ENCODE measurements around the gene IGSF11. TPM values are rescaled to one million over a fixed set of nuclear protein-coding genes. Genes with fewer than 3 reads are reported as not detected.

The IGSF11 gene
- total RNA-seq, 1 donor from 2014 or later: 1.1 TPM

- DNase-seq: no peak
- intact Hi-C loops (cut with DNase I): no loop called here
- Histone ChIP-seq H3K4me1 (no peaks in the 10 kb centered on the region), H3K4me3 (no peak overlapping the region), H3K27ac (no peak overlapping the region), H3K27me3 (ENCODE audit: low read depth) (peaks cover 6% of the 10 kb centered on the region), H3K36me3 (no peaks in the 10 kb centered on the region), H3K9me3 (no peaks in the 10 kb centered on the region)
- ATAC-seq: no peak
- no peak for TF ChIP-seq CTCF (IDR thresholded peaks at IDR 0.05)
These were observed 133.7 kb downstream of the IGSF11 start for GRCh38 chr3:118900737-118901525.

- DNase-seq: no peak
- TF ChIP-seq CTCF (IDR thresholded peaks at IDR 0.05): no peak
- no peaks in the 10 kb centered on the region for H3K36me3 ChIP-seq
- intact Hi-C loops (cut with DNase I): no loop called here
- H3K4me3 ChIP-seq: no peak overlapping the region
- peaks cover 8% of the 10 kb centered on the region for H3K27me3 ChIP-seq (ENCODE audit: low read depth)
- H3K9me3 ChIP-seq: no peaks in the 10 kb centered on the region
- H3K27ac ChIP-seq: no peak overlapping the region
- no peak for ATAC-seq
- no peaks in the 10 kb centered on the region for H3K4me1 ChIP-seq
These were observed 144.4 kb downstream of the IGSF11 start for GRCh38 chr3:118890206-118890605.

GRCh38 chr3:118889691-118890090 lies 145.0 kb downstream of the IGSF11 start:
- intact Hi-C loops (cut with DNase I): no loop called here
- H3K27ac ChIP-seq: no peak overlapping the region
- H3K4me1 ChIP-seq: no peaks in the 10 kb centered on the region
- ATAC-seq: no peak
- peaks cover 8% of the 10 kb centered on the region for H3K27me3 ChIP-seq (ENCODE audit: low read depth)
- no peak overlapping the region for H3K4me3 ChIP-seq
- no peak for TF ChIP-seq CTCF (IDR thresholded peaks at IDR 0.05)
- no peaks in the 10 kb centered on the region for H3K36me3 ChIP-seq
- DNase-seq: no peak
- no peaks in the 10 kb centered on the region for H3K9me3 ChIP-seq

GRCh38 chr3:118886708-118887107 lies 147.9 kb downstream of the IGSF11 start:
- H3K4me1 ChIP-seq: no peaks in the 10 kb centered on the region
- ATAC-seq (no peak), DNase-seq (no peak)
- no peak for TF ChIP-seq CTCF (IDR thresholded peaks at IDR 0.05)
- no peak overlapping the region for H3K27ac ChIP-seq
- peaks cover 13% of the 10 kb centered on the region for H3K27me3 ChIP-seq (ENCODE audit: low read depth)
- H3K36me3 ChIP-seq: no peaks in the 10 kb centered on the region
- intact Hi-C loops (cut with DNase I): no loop called here
- no peak overlapping the region for H3K4me3 ChIP-seq
- H3K9me3 ChIP-seq: no peaks in the 10 kb centered on the region

- H3K27ac ChIP-seq: no peak overlapping the region
- no peaks in the 10 kb centered on the region for H3K9me3 ChIP-seq
- no peak overlapping the region for H3K4me3 ChIP-seq
- intact Hi-C loops (cut with DNase I): loop anchor here (5.0 kb wide), 1 partner anchor 213 kb away; no protein-coding TSS in a partner anchor
- H3K27me3 ChIP-seq (ENCODE audit: low read depth): peaks cover 15% of the 10 kb centered on the region
- no peaks in the 10 kb centered on the region for H3K36me3 ChIP-seq
- peak; percentile 71 for DNase-seq
- peak; percentile 83 to 88 for ATAC-seq
- H3K4me1 ChIP-seq: no peaks in the 10 kb centered on the region
- TF ChIP-seq CTCF (IDR thresholded peaks at IDR 0.05): peak; percentile 86
These were observed 149.9 kb downstream of the IGSF11 start for GRCh38 chr3:118884748-118885206.
